COLO829 (cell line): ENCODE data around the gene PCDHA13.
"Not testable (repeated sequence)": the region's sequence is repeated elsewhere in the genome, so short reads cannot be mapped to it uniquely, and the experiment has no call there.

ENCODE experiments used
- DNase-seq: peaks from one replicate; pipeline ENCODE4 v3.0.0; 2012; ENCODE audit warnings: low spot score

Gene PCDHA13

GRCh38 chr5:140881889-140882590 lies at the start of gene PCDHA13:
Gene PCDHA13 (plus strand): TSS chr5:140882124. CDS start chr5:140882269, 145 bp downstream.
- peak; percentile 13 for DNase-seq

DNA sequence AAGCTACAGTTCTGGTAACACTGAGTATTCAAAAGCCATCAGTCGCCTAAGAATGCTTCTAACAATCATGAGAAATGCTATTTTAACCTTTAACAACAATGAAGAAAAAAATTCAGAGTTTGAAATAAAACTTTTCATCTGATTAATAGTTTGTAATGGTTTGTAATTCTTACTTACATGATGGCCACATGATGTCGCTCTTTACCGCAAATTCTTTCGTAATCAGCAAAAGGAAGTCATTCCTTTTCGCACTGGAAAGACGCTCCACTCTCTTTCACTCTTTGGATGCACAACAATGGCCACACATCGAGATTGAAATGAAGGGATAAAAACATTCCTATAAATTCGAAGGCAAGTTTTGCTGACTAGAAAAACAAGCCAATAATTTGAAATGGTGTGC lies 47.9 kb upstream of the PCDHA13 start, which contains the start of gene PCDHA7:
TSS of gene PCDHA7 (plus strand) at position 277 of the 400 bp plus-strand sequence. CDS start at position 392, 115 bp downstream.
- no peak for DNase-seq

- DNase-seq, result not testable (repeated sequence)
These were observed 47.4 kb upstream of the PCDHA13 start for GRCh38 chr5:140834439-140835008.

GRCh38 chr5:140835622-140836510 lies 46.1 kb upstream of the PCDHA13 start:
- no peak for DNase-seq

- peak; percentile 36 for DNase-seq
These were observed 40.7 kb upstream of the PCDHA13 start, which contains the start of gene PCDHA8 for GRCh38 chr5:140840978-140841962. Gene PCDHA8 (plus strand): TSS chr5:140841187. CDS start chr5:140841322, 135 bp downstream.

DNA sequence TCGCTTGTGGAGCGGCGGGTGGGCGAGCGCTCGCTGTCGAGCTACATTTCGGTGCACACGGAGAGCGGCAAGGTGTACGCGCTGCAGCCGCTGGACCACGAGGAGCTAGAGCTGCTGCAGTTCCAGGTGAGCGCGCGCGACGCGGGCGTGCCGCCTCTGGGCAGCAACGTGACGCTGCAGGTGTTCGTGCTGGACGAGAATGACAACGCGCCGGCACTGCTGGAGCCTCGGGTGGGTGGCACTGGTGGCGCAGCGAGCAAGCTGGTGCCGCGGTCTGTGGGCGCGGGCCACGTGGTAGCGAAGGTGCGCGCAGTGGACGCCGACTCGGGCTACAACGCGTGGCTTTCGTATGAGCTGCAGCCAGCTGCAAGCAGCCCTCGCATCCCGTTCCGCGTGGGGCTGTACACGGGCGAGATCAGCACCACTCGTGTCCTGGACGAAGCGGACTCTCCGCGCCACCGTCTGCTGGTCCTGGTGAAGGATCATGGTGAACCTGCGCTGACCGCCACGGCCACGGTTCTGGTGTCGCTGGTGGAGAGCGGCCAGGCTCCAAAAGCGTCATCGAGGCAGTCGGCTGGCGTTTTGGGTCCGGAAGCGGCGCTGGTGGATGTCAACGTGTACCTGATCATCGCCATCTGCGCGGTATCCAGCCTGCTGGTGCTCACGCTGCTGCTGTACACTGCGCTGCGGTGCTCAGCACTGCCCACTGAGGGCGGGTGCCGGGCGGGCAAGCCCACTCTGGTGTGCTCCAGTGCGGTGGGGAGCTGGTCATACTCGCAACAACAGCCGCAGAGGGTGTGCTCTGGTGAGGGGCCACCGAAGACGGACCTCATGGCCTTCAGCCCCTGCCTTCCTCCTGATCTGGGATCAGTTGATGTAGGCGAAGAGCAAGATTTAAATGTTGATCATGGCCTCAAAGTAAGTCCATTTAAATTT lies 38.9 kb upstream of the PCDHA13 start:
- DNase-seq, result no peak

DNA sequence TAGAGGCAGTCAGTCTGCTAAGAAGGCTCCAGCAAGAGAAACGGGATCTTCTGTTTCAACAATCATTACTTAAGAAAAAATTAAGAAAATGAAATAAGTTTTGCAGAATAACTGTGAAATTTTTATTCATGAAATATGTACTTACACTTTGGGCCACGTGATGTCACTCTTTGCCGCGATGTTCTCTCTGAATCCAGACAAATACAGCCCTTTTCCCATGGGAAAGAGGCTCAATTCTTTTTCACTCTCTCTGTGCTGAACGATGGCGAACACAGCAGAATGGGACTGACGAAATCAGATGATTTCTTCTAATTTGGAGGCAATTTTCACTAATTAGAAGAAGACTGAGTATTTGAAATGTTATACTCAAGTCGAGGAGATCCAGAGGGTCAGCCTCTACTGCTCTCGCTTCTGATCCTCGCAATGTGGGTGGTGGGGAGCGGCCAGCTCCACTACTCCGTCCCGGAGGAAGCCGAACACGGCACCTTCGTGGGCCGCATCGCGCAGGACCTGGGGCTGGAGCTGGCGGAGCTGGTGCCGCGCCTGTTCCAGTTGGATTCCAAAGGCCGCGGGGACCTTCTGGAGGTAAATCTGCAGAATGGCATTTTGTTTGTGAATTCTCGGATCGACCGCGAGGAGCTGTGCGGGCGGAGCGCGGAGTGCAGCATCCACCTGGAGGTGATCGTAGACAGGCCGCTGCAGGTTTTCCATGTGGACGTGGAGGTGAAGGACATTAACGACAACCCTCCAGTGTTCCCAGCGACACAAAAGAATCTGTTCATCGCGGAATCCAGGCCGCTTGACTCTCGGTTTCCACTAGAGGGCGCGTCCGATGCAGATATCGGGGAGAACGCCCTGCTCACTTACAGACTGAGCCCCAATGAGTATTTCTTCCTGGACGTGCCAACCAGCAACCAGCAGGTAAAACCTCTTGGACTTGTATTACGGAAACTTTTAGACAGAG lies 33.5 kb upstream of the PCDHA13 start, which contains the start of gene PCDHA9:
TSS of gene PCDHA9 (plus strand) at position 244 of the 964 bp plus-strand sequence. CDS start at position 358, 114 bp downstream.
- DNase-seq, result not testable (repeated sequence)

DNA sequence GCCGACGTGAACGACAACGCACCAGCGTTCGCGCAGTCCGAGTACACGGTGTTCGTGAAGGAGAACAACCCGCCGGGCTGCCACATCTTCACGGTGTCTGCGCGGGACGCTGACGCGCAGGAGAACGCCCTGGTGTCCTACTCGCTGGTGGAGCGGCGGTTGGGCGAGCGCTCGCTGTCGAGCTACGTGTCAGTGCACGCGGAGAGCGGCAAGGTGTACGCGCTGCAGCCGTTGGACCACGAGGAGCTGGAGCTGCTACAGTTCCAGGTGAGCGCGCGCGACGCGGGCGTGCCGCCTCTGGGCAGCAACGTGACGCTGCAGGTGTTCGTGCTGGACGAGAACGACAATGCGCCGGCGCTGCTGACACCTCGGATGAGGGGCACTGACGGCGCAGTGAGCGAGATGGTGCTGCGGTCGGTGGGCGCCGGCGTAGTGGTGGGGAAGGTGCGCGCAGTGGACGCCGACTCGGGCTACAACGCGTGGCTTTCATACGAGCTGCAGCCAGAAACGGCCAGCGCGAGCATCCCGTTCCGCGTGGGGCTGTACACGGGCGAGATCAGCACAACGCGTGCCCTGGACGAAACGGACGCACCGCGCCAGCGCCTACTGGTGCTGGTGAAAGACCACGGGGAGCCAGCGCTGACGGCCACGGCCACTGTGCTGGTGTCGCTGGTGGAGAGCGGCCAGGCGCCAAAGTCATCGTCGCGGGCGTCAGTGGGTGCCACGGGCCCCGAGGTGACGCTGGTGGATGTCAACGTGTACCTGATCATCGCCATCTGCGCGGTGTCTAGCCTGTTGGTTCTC lies 31.9 kb upstream of the PCDHA13 start:
- DNase-seq, result not testable (repeated sequence)

DNA sequence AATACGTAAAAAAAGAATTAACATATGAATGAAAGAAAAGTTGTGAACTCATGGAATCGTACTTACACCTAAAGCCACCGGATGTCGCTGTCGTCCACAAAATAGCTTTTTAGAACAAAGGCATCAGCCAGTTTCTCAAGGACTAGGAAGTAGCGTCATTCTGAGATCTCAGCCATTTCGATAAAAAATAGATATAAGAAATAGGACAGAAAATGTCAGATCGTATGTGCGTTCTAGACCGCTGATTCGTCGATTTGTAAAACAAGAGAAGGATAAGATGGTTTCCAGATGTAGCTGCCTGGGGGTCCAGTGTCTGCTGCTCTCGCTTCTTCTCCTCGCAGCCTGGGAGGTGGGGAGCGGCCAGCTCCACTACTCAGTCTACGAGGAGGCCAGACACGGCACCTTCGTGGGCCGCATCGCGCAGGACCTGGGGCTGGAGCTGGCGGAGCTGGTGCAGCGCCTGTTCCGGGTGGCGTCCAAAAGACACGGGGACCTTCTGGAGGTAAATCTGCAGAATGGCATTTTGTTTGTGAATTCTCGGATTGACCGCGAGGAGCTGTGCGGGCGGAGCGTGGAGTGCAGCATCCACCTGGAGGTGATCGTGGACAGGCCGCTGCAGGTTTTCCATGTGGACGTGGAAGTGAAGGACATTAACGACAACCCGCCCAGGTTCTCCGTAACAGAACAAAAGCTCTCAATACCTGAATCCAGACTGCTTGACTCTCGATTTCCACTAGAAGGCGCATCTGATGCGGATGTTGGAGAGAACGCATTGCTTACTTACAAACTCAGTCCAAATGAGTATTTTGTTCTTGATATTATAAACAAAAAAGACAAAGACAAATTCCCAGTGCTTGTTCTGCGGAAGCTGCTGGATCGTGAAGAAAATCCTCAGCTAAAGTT lies 25.9 kb upstream of the PCDHA13 start, which contains the start of gene PCDHA10:
TSS of gene PCDHA10 (plus strand) at position 126 of the 903 bp plus-strand sequence. CDS start at position 278, 152 bp downstream.
- peak; percentile 17 for DNase-seq

DNA sequence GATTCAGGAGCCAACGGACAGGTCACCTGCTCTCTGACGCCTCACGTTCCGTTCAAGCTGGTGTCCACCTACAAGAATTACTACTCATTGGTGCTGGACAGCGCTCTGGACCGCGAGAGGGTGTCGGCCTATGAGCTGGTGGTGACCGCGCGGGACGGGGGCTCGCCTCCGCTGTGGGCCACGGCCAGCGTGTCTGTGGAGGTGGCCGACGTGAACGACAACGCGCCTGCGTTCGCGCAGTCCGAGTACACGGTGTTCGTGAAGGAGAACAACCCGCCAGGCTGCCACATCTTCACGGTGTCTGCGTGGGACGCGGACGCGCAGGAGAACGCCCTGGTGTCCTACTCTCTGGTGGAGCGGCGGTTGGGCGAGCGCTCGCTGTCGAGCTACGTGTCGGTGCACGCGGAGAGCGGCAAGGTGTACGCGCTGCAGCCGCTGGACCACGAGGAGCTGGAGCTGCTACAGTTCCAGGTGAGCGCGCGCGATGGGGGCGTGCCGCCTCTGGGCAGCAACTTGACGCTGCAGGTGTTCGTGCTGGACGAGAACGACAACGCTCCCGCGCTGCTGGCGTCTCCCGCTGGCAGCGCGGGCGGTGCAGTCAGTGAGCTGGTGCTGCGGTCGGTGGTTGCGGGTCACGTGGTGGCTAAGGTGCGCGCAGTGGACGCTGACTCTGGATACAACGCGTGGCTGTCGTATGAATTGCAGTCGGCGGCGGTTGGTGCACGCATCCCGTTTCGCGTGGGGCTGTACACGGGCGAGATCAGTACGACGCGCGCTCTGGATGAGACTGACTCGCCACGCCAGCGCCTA lies 24.5 kb upstream of the PCDHA13 start:
- no peak for DNase-seq

DNA sequence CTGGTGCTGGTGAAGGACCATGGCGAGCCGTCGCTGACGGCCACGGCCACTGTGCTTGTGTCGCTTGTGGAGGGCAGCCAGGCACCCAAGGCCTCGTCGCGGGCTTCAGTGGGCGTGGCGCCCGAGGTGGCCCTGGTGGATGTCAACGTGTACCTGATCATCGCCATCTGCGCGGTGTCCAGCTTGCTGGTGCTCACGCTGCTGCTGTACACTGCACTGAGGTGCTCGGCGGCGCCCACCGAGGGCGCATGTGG lies 24.0 kb upstream of the PCDHA13 start:
- no peak for DNase-seq

DNA sequence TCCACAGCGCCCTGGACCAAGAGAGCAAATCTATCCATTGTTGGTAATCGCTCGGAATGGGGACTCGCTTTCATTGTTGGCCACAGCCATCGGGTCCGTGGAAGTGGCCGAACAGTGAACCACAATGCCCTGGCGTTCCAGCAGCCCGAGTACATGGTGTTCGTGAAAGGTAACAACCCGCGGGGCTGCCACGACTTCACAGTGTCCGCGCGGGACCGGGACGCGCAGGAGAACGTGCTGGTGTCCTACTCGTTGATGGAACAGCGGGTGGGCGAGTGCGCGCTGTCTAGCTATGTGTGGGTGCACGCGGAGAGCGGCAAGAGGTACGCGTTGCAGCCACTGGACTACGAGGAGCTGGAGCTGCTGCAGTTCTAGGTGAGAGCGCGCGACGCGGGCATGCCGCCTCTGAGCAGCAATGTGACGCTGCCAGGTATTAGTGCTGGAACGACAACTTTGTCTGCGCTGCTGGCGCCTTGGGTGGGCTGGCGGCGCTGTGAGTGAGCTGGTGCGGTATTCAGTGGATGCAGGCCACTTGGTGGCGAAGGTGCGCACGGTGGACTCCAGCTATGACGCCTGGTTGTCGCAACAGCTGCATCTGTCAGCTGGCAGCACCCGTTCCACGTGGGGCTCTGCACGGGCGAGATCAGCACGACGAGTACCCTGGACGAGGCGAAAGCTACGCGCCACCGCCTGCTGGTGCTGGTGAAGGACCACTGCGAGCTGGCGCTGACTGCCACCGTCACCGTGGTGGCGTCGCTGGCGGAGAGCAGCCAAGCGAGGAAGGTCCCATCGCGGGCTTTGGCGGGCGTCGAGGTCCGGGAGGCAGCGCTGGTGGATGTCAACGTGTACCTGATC lies 19.3 kb upstream of the PCDHA13 start:
- no peak for DNase-seq

- DNase-seq, result peak; percentile 19
These were observed 13.0 kb upstream of the PCDHA13 start, which contains the start of gene PCDHA11 for GRCh38 chr5:140868721-140869554. Gene PCDHA11 (plus strand): TSS chr5:140868957. CDS start chr5:140869104, 147 bp downstream.

GRCh38 chr5:140869555-140869886 lies 12.4 kb upstream of the PCDHA13 start:
- no peak for DNase-seq
